Keratinocyte (primary cell): ENCODE results near the gene RNF31. TPM values are rescaled to one million over a fixed set of nuclear protein-coding genes. Genes with fewer than 3 reads are reported as not detected.

ENCODE experiments used
- DNase-seq: peaks from one replicate; pipeline ENCODE4 v3.0.0-alpha.2; 2011; ENCODE audit warnings: low read depth, missing footprints, low spot score
- FAIRE-seq: peaks from 2 replicates; lab custom pipeline; 2011; peaks lifted over from hg19 to GRCh38; lab: Jason Lieb, UNC
- H2AFZ ChIP-seq: 2 replicates; pipeline ENCODE4 v1.6.0; 2012; ENCODE audit warnings: low read length, control low read depth, inconsistent platforms; ENCODE audit not compliant: control insufficient read depth
- H3K27ac ChIP-seq: 2 replicates; pipeline ENCODE4 v1.5.1; 2011; ENCODE audit warnings: low read length; ENCODE audit not compliant: control insufficient read depth, insufficient read depth
- H3K27me3 ChIP-seq: 3 replicates; pipeline ENCODE4 v1.6.0; 2011; ENCODE audit warnings: low read length; ENCODE audit not compliant: control insufficient read depth, insufficient read depth; ENCODE audit errors: extremely low read depth
- H3K36me3 ChIP-seq, 2 experiments: 2 replicates in 1 of 2; 3 replicates in 1 of 2; pipeline ENCODE4 v1.5.1; 2011; ENCODE audit warnings: low read length in 2 of 2, mild to moderate bottlenecking in 1 of 2; ENCODE audit not compliant: control insufficient read depth in 2 of 2, insufficient read depth in 2 of 2; ENCODE audit errors: extremely low read depth in 1 of 2
- H3K4me1 ChIP-seq: 3 replicates; pipeline ENCODE4 v1.5.1; 2011; ENCODE audit warnings: low read length; ENCODE audit not compliant: control insufficient read depth, insufficient read depth; ENCODE audit errors: extremely low read depth
- H3K4me2 ChIP-seq: 3 replicates; pipeline ENCODE4 v1.6.0; 2011; ENCODE audit warnings: low read depth, low read length; ENCODE audit not compliant: control insufficient read depth, insufficient read depth; ENCODE audit errors: extremely low read depth
- H3K4me3 ChIP-seq, 3 experiments: fragments of 200-600 bp in 1 of 3; sonication (generic) in 1 of 3; 2 replicates in 2 of 3; 3 replicates in 1 of 3; pipeline ENCODE4 v1.5.1; 2011 to 2016; ENCODE audit warnings: low read length in 3 of 3, mild to moderate bottlenecking in 3 of 3, control low read depth in 2 of 3, inconsistent platforms in 1 of 3, low read depth in 1 of 3, mixed read lengths in 1 of 3, mixed run types in 1 of 3, moderate library complexity in 1 of 3; ENCODE audit not compliant: control insufficient read depth in 2 of 3, insufficient read depth in 2 of 3; ENCODE audit errors: extremely low read depth in 1 of 3
- H3K79me2 ChIP-seq: 2 replicates; pipeline ENCODE4 v1.6.0; 2012; ENCODE audit warnings: low read length; ENCODE audit not compliant: control insufficient read depth, insufficient read depth
- H3K9ac ChIP-seq: 3 replicates; pipeline ENCODE4 v1.6.0; 2011; ENCODE audit warnings: low read length; ENCODE audit not compliant: control insufficient read depth, insufficient read depth; ENCODE audit errors: extremely low read depth
- H3K9me1 ChIP-seq: 3 replicates; pipeline ENCODE4 v1.6.0; 2011; ENCODE audit warnings: low read length; ENCODE audit not compliant: control insufficient read depth, insufficient read depth; ENCODE audit errors: extremely low read depth
- H3K9me3 ChIP-seq: 2 replicates; pipeline ENCODE4 v1.5.1; 2012; ENCODE audit warnings: low read depth, low read length; ENCODE audit not compliant: control insufficient read depth
- H4K20me1 ChIP-seq: 3 replicates; pipeline ENCODE4 v1.6.0; 2011; ENCODE audit warnings: low read length; ENCODE audit not compliant: control insufficient read depth, insufficient read depth; ENCODE audit errors: extremely low read depth
- CTCF ChIP-seq, 3 experiments: IDR thresholded peaks in 1 of 3; conservative IDR thresholded peaks in 1 of 3; optimal IDR thresholded peaks in 1 of 3; 2 replicates in 2 of 3; 3 replicates in 1 of 3; pipeline versions ENCODE3 to v1.5.1; 2011; ENCODE audit warnings: low read length in 3 of 3, mild to moderate bottlenecking in 3 of 3, moderate library complexity in 2 of 3, control low read depth in 1 of 3, inconsistent platforms in 1 of 3; ENCODE audit not compliant: insufficient read depth in 2 of 3; ENCODE audit errors: extremely low read depth in 1 of 3
- EZH2 ChIP-seq: IDR thresholded peaks from one replicate; pipeline ENCODE4 v1.6.1; 2012; ENCODE audit warnings: inconsistent platforms, mild to moderate bottlenecking, low read length, moderate library complexity
- dilution Hi-C: fragments of 300-500 bp; cut with MboI; formaldehyde crosslinking; loops from one replicate; pipeline ENCODE4 v1.7.0; 2020; ENCODE audit warnings: low sequenced_read_pairs; ENCODE audit not compliant: extremely low pct_ligation_motif_present
- polyA plus RNA-seq, 5 experiments: library from polyadenylated mRNA; depleted of rRNA in 3 of 5; stranded (reverse) in 3 of 5; stranded (forward) in 1 of 5; unstranded in 1 of 5; fragments of >200 nt; gene quantifications; 1 replicate in 1 of 5; 2 replicates in 3 of 5; 3 replicates in 1 of 5; pipeline versions ENCODE4 v1.2.1 to v1.2.3, GENCODE V29; 2011 to 2012; ENCODE audit warnings: missing spikeins in 2 of 5, low read depth in 1 of 5, low replicate concordance in 1 of 5

The RNF31 gene
- polyA plus RNA-seq, 1 donor (not counting 4 experiments of a cell fraction or from before 2014, with no cell fraction given), result 17.4 TPM

DNA sequence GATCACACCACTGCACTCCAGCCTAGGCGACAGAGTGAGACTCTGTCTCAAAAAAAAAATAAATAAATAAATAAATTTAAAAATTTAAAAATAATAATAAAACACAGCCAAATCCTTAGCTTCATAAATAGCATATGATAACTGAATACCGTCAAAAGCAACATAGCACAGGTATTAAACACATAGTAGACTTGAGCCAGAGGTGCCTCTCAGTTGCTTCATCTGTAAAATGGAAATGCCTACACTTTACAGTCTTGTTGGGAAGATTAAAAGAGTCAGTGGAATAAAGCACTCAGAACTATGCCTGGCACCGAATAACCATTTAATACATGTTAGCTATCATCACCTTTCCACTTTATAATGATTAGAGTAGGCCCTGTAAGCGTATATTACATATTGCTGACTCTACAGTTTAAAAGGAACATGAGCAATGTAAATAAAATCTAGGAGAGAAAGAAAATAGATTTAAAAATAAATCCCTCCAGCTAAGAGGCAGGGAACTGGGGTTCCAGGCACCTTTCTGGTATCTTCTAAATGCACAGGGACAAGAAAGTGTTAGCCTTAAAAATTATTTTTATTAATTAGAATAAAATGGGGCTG, 40.5 kb upstream of the RNF31 start:
- Histone ChIP-seq H3K27ac (no peak overlapping the region), H4K20me1 (no peaks in the 10 kb centered on the region), H3K9ac (no peak overlapping the region), H3K4me2 (no peak overlapping the region), H3K9me3 (no peaks in the 10 kb centered on the region), H3K9me1 (no peaks in the 10 kb centered on the region), H3K27me3 (no peaks in the 10 kb centered on the region), H3K79me2 (no peaks in the 10 kb centered on the region), H3K4me1 (peaks cover 11% of the 10 kb centered on the region), H2AFZ (no peak overlapping the region), H3K4me3 (no peak overlapping the region), H3K36me3 (peaks cover 5 to 8% of the 10 kb centered on the region in 2 experiments)
- TF ChIP-seq EZH2 (no peak), CTCF (optimal IDR thresholded peaks at IDR 0.05 in 1 of 3, IDR thresholded peaks at IDR 0.05 in 1 of 3, conservative IDR thresholded peaks at IDR 0.05 in 1 of 3; ENCODE audit: extremely low read depth in 1 of 3, insufficient read depth in 2 of 3, low read length in 3 of 3) (no peak)
- FAIRE-seq, result no peak
- dilution Hi-C loops, result no loop called here
- DNase-seq, result no peak

DNA sequence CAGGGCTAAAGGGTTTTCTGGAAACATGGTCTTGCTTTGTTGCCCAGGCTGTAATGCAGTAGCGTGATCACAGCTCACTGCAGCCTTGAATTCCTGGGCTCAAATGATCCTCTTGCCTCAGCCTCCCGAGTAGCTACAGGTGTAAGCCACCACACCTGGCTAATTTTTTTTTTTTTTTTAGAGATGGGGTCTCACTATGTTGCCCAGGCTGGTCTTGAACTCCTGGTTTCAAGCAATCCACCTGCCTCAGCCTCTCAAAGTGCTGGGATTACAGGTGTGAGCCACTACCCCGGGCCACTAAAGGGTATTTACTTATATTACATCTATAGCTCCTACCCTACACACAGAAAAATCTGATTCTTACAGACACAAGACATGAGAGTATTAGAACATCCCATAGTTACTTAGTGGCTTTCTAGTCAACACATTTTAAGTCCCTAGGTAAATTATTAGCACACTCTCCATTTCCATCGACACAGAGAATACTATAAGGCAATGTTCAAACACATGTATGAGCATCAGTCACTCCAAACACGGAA, 38.9 kb upstream of the RNF31 start:
- Histone ChIP-seq H3K27me3 (no peaks in the 10 kb centered on the region), H3K27ac (no peak overlapping the region), H3K79me2 (no peaks in the 10 kb centered on the region), H3K4me2 (no peak overlapping the region), H3K9me3 (no peaks in the 10 kb centered on the region), H3K4me1 (peaks cover 14% of the 10 kb centered on the region), H4K20me1 (no peaks in the 10 kb centered on the region), H2AFZ (peak overlapping the region; percentile 48), H3K9ac (no peak overlapping the region), H3K36me3 (peaks cover 0 to 7% of the 10 kb centered on the region in 2 experiments), H3K4me3 (no peak overlapping the region), H3K9me1 (no peaks in the 10 kb centered on the region)
- dilution Hi-C loops, result no loop called here
- no peak for DNase-seq
- FAIRE-seq, result no peak
- no peak for TF ChIP-seq EZH2
- TF ChIP-seq CTCF (optimal IDR thresholded peaks at IDR 0.05 in 1 of 3, IDR thresholded peaks at IDR 0.05 in 1 of 3, conservative IDR thresholded peaks at IDR 0.05 in 1 of 3; ENCODE audit: extremely low read depth in 1 of 3, insufficient read depth in 2 of 3, low read length in 3 of 3), result no peak
